GM12891 (cell line): ENCODE results near the gene HOXB9.

Source experiments
- DNase-seq: peaks from one replicate; pipeline ENCODE4 v3.0.0; 2011; ENCODE audit warnings: low spot score; ENCODE audit not compliant: insufficient read length
- FAIRE-seq: peaks from 2 replicates; lab custom pipeline; 2011; peaks lifted over from hg19 to GRCh38; lab: Jason Lieb, UNC
- PAX5 ChIP-seq: IDR thresholded peaks from 2 replicates; pipeline ENCODE4 v1.6.1; 2011; ENCODE audit warnings: low read length, moderate library complexity, mild to moderate bottlenecking; ENCODE audit not compliant: insufficient read depth, severe bottlenecking
- POLR2A ChIP-seq: IDR thresholded peaks from 2 replicates; pipeline ENCODE4 v1.6.1; 2011; ENCODE audit warnings: low read depth, low read length, control low read depth
- POLR2AphosphoS5 ChIP-seq: IDR thresholded peaks from 2 replicates; pipeline ENCODE4 v1.6.1; 2011; ENCODE audit warnings: low read depth, low read length, control low read depth
- POU2F2 ChIP-seq: IDR thresholded peaks from 2 replicates; pipeline ENCODE4 v1.6.1; 2011; ENCODE audit warnings: low read depth, mild to moderate bottlenecking, control low read depth, low read length, moderate library complexity
- SPI1 ChIP-seq: IDR thresholded peaks from 2 replicates; pipeline ENCODE4 v1.6.1; 2011; ENCODE audit warnings: low read depth, low read length, control low read depth
- TAF1 ChIP-seq: IDR thresholded peaks from 2 replicates; pipeline ENCODE4 v1.6.1; 2011; ENCODE audit warnings: low read depth, low read length, control low read depth

Gene HOXB9

GRCh38 chr17:48631693-48632578, 5.8 kb upstream of the HOXB9 start:
- DNase-seq, result no peak
- TF ChIP-seq SPI1, result 0 out of 2 replicates have a peak, but pooled peaks have one; percentile 10
- no peak for TF ChIP-seq PAX5
- FAIRE-seq, result peak; percentile 80

GRCh38 chr17:48630925-48631692, 5.0 kb upstream of the HOXB9 start:
- TF ChIP-seq POU2F2 (no peak), POLR2A (no peak), SPI1 (no peak), POLR2AphosphoS5 (no peak), TAF1 (no peak), PAX5 (no peak)
- no peak for FAIRE-seq
- DNase-seq, result no peak

- FAIRE-seq (no peak), DNase-seq (no peak)
- TF ChIP-seq POLR2AphosphoS5, result no peak
- TF ChIP-seq POU2F2, result no peak
- TF ChIP-seq TAF1, result no peak
- TF ChIP-seq PAX5, result no peak
- TF ChIP-seq POLR2A, result no peak
- TF ChIP-seq SPI1, result no peak
These were observed 4.1 kb upstream of the HOXB9 start for GRCh38 chr17:48630009-48630924.

GRCh38 chr17:48629411-48629759, 3.2 kb upstream of the HOXB9 start:
- DNase-seq, result no peak
- FAIRE-seq, result no peak

GRCh38 chr17:48628649-48629410, 2.7 kb upstream of the HOXB9 start:
- DNase-seq (no peak), FAIRE-seq (no peak)
- TF ChIP-seq POLR2A, result no peak

More at GRCh38 chr17:48629411-48629759, 3.2 kb upstream of the HOXB9 start:
- no peak for TF ChIP-seq SPI1
- TF ChIP-seq PAX5, result no peak
- TF ChIP-seq TAF1, result no peak
- no peak for TF ChIP-seq POU2F2
- no peak for TF ChIP-seq POLR2AphosphoS5
- TF ChIP-seq POLR2A, result no peak

GRCh38 chr17:48627623-48628521, 1.7 kb upstream of the HOXB9 start:
- TF ChIP-seq SPI1 (no peak), POU2F2 (no peak), POLR2A (no peak), POLR2AphosphoS5 (no peak), PAX5 (no peak), TAF1 (no peak)
- DNase-seq (no peak), FAIRE-seq (no peak)

- DNase-seq (no peak), FAIRE-seq (no peak)
- no peak for TF ChIP-seq TAF1
- TF ChIP-seq POU2F2, result no peak
- no peak for TF ChIP-seq PAX5
- TF ChIP-seq SPI1, result no peak
- TF ChIP-seq POLR2A, result no peak
These were observed 1.0 kb upstream of the HOXB9 start for GRCh38 chr17:48627118-48627597.

- DNase-seq (no peak), FAIRE-seq (peak; percentile 9)
- TF ChIP-seq PAX5 (no peak), POLR2AphosphoS5 (no peak), SPI1 (no peak), POU2F2 (no peak), POLR2A (no peak), TAF1 (no peak)
These were observed 488 bp downstream of the HOXB9 start for GRCh38 chr17:48625495-48626244.
